Measurements from ENCODE around the gene CCN5.

The CCN5 gene

DNA sequence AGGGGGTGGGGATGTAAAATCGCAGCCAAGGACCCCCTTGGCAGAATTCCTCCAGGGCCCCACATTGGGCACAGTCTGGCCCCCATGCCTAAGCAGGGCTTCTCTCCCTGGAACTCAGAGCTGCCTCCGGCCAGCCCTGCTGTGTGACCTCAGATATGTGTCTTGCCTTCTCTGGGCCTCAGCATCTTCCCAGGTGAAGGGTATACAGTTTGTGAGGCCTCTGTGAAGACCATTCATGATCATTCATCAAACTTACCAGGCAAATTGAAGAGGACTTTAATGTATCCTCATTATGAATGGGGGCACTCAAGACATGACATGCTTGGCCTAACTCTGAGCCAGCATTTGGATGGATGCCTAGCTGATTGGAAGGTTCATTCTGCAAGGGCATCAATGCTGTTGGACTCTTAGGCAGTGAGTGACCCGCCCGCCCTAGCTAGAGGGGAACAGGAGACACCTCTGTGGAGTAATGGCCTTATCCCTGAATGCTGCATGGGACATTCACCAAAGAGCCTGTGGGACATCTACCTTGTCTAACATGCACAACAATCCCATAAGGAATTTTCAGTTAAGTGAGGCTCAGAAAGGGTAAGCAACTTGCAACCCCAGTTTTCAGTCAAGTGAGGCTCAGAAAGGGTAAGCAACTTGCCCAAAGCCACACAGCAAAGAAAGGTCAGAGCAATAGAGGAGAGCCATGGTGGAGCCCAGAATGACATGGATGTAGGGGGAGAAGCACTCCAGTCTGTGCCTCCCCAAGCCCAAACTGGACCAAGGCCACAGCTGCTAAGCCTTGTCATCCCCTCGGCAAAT is 535 bp downstream of the CCN5 start:
- no peak for DNase-seq

DNA sequence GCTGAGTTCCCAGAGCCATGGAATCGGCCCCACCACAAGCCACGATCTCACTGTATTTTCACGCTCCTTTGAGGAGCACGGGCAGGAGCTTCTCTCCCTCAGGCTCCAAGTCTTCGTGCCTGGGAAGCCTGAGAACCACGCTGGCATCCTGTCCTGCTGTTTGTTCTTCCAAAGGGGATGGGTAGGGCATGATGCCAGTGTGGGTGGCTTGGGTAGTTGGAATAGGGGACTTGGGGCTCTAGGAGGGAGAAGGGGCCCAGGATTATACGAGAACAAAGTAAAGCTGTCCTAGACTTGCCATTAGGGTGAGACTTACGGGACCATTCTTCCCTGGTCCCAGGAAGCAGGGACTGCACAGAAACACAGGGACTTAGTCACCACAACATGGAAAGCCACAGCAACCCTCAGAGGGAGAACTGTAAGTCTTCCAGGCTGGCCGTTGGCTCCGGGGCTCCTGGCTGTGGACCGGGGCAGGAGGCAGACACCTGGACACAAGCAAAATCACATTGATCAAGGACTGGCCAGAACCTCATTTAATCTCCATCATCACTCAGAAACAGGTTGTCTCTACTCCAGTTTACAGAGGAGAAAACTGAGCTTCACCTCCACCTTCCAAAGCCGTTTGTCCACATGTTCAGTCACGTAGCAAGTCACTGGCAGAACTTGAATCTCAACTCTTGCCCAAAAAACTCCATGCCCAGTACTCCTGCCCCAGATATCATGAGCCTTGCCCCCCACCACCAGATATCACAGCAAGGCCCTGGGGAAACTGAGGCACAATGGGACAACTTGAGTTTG is 1.3 kb downstream of the CCN5 start:
- DNase-seq: no peak

DNA sequence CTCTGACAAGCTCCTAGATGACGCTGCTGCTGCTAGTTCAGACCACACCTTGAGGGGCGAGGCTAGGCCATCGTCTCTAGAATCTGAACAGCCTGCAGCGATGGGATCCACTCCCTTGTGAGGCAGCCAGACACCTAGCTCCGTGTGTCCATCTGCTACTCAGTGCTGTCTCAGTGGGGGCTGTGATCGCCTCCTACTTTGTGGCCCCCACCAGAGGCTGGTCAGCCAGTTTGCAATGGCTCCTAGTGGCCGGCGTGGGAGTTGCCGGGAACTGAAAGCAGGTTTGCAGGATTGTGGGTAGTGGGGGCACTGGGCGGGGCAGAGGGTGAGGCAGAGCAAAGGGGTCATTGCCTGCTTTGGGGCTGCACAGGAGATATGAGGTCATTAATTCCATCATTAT is 2.8 kb downstream of the CCN5 start:
- no peak for DNase-seq

DNA sequence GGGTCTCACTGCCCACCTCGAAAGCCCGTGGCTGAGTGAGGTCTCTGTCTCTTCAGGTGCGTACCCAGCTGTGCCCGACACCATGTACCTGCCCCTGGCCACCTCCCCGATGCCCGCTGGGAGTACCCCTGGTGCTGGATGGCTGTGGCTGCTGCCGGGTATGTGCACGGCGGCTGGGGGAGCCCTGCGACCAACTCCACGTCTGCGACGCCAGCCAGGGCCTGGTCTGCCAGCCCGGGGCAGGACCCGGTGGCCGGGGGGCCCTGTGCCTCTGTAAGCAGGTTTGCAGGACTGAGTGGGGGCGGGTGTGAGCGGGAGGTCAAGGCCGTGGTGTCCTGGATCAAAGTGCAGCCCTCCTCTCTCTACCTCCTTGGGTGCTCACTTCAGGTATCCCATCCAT is 4.7 kb downstream of the CCN5 start:
- DNase-seq: no peak

DNA sequence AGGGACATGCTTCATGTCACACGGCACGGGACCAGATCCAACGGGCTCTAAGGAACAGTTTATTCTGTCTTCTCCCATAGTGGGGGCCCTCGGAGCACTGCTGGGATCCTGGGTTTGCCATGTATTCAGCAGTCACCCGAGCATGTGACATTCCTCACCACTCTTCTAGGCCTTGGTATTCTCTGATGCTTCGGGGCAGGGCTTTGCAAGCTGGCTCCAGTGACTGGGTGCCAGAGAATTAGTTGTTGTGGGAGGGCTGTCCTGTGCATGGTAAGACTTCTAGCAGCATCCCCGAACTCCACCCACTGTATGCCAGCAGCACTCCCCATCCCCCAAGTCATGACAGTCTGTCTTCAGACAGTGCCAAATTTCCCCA is 5.4 kb downstream of the CCN5 start:
- peak in 23 of 51 donors; percentile 6 to 83 (median 34) for DNase-seq

DNA sequence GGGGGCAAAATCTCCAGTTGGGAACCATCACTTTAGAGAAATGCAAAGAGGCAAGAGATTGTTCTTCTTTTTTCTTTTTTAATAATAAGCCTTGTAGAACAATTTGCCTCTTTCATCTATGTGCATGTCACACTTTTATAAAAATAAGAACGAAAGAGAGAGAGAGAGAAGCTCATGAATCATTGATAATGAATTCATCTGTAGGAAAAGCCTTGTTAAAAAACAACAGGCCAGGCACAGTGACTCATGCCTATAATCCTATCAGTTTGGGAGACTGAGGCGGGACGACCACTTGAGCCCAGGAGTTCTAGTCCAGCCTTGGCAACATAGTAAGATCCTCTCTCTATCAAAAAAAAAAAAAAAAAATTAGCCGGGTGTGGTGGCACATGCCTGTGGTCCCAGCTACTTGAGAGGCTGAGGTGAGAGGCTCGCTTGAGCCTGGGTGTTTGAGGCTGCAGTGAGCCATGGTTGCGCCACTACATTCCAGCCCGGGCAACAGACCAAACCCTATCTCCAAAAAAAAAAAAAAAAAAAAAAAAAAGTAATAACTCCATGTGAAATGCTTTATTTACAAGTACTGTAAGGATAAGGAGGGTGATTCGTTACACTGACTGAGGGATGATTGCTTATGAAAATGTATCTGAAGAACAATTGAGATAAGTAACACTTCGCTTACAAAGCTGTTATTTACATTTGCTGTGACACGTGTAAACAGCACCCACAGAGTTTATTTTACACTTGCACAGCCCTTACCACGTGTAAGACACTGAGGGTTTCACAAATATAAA is 6.0 kb downstream of the CCN5 start:
- DNase-seq: no peak

GRCh38 chr20:44721785-44722054 is 6.6 kb downstream of the CCN5 start:
- no peak for DNase-seq

- DNase-seq: no peak
These were observed 7.8 kb downstream of the CCN5 start for GRCh38 chr20:44722990-44723389.

- DNase-seq: no peak
These were observed 8.2 kb downstream of the CCN5 start for GRCh38 chr20:44723391-44723790.

GRCh38 chr20:44723798-44724362 is 8.7 kb downstream of the CCN5 start:
- no peak for DNase-seq

- DNase-seq: no peak
These were observed 9.4 kb downstream of the CCN5 start for GRCh38 chr20:44724423-44725091.

- DNase-seq: no peak
These were observed 10.7 kb downstream of the CCN5 start for GRCh38 chr20:44725837-44726236.

GRCh38 chr20:44727039-44727438 is 11.9 kb downstream of the CCN5 start:
- no peak for DNase-seq

GRCh38 chr20:44727651-44728050 is 12.5 kb downstream of the CCN5 start:
- DNase-seq: no peak

- DNase-seq: peak in 26 of 51 donors; percentile 13 to 66 (median 36)
These were observed 13.8 kb downstream of the CCN5 start for GRCh38 chr20:44728801-44729443.

- no peak for DNase-seq
These were observed 15.3 kb downstream of the CCN5 start for GRCh38 chr20:44730441-44730840.

GRCh38 chr20:44731657-44732056 is 16.5 kb downstream of the CCN5 start:
- DNase-seq: peak in 5 of 51 donors; percentile 7 to 26 (median 9)

GRCh38 chr20:44732327-44732726 is 17.2 kb downstream of the CCN5 start:
- no peak for DNase-seq

- peak in 47 of 51 donors; percentile 17 to 81 (median 51) for DNase-seq
These were observed 18.3 kb downstream of the CCN5 start for GRCh38 chr20:44733341-44734069.

DNA sequence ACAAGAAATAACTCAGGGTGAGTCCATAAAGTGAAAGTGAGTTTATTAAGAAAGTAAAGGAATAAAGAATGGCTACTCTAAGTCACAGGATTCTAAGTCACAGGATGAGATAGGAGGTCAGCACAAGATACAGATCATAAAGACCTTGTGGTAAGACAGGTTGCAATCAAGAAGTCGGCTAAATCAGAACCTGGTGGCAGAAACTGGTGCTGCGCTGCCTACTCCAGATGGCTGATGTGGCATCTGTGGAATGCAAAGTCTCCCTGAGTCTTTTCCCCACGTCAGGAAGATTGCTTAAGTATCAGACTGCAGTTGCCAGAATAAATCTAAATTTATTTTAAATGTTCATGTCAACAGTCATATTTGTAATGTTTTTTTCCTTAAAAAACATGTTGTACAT is 19.8 kb downstream of the CCN5 start:
- DNase-seq: no peak
